ENCODE data around the gene NBEA.

Gene NBEA

DNA sequence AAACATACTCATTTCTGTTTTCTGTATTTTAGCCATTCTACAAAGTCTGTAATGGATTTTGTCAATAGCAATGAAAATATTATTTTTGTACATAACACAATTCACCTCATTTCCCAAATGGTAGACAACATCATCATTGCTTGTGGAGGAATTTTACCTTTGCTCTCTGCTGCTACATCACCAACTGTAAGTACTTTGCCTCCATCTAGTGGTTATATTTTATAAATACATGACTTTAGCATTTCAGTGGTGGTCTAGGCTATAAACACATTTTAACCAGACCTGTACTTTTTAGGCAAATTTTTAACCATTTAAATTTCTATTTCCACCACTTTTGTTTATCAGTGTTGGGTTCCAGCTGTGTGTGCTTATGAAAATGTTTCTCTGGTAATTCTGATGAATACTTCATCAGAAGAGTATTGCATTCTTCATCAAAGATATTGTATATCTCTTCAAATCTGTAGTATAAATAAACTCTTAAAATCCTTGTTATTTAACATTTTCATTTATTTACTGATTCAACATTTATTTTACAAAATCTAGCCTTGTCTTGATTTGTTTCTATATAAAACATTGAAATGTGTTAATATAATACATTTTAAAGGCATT lies 222.4 kb downstream of the NBEA start:
- no peak for DNase-seq (ENCODE audit: low read depth in 2 of 2)

DNA sequence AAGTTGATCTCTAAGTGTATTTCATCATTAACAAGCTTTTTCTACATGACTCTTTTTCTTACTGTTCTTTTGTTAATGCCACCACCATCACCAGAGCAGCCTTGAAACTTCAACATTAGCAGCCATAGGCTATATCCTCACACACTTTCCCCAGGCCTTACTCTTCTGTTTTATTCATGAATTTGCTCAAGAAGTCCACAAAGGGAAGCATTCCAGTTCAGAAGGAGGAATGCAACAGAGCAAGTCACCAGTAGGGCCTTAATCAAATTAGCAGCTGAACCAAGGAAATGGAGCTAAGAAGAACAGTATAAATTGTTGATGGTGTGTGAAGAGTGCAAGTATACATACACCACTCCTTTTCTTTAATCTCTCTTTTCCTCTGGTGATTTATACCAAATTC lies 223.1 kb downstream of the NBEA start:
- no peak for DNase-seq (ENCODE audit: low read depth in 2 of 2)

DNA sequence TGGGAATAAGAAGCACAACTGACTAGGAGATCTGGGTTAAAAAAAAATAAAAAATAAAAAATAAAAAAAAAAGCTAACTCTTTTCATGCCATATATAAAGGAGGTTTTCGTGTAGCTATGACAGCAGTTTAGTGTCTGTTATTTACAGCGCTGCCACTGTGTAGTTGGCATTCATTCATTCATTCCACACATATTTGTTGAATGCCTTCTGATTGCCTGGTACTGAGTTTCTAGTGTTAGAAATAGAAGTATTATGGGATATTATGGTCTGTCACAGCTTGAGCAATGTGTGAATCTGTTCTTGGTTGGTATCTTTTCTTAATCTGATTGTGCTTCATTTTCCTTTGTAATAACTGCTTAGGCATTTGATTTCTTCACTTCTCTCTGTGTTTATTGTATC lies 237.4 kb downstream of the NBEA start:
- no peak for DNase-seq (ENCODE audit: low read depth in 2 of 2)

DNA sequence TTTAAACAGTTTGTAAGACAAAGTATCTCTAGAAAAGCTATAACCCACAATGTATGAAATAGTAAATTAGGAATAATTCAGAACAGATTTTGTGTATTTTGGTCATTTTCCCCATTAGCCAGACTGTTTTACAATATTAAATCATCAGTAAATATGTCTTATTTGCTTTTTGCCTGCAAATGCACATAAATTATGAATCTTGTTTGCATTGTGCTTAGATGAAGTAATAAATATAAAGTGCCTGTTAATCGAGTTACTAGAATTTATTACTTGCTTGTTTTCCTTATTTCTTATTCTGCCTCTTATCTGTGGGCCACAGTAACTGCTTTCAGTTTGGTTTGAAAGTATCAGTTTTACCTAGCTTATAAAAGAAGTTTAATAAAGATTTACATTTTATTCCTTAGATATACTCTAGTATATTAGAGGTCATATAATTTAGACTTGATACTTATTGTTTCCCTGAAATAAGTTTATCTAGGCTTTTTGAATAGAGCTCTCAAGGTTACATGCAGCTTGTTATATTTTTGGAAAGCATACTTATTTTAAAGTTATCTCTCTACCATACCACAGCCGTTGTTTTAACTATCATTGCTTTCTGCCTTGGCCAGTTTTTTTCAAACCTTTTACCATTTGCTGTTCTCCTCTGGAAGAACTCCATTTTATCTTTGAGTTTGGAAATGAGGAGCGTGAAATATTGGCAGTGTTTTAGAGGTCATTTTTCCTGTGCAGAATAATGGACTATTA lies 238.0 kb downstream of the NBEA start:
- DNase-seq (ENCODE audit: low read depth in 2 of 2): no peak

DNA sequence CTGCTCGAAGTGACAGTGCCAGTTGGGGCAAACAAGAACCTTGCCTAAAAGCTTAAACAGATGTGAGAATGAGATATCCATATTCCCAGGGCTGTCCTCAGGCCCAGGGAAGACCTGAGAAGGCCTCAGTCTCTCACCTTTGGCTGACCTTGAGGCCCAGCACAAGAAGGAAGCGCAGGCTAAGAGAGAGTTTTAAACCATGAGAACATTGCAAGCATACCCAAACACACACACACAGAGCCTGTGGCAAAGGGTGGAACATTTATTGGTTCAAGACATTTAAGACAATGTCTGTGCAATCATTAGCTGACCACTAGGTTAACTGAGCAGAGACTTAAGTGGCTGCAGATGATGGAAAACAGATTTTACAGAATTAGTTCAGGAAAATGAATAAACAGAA lies 248.2 kb downstream of the NBEA start:
- DNase-seq (ENCODE audit: low read depth in 2 of 2): no peak

DNA sequence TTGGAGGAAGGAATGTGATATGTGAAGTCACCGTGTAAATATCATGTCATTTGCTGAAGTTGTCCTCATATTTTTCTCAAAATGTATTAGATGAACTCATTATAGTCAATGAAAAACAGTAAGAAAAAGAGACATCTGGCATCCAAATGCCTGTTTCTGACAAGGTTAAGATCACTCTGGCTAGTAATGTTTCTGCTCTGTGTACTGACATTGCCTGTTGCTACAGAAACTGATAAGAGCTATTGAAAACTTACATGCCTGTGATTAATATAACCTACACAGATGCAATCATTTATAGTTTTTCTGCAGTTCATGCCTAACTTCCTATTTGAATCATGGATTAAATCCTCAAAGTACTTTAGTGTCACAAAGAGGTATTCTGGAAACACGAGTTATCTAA lies 249.8 kb downstream of the NBEA start:
- DNase-seq (ENCODE audit: low read depth in 2 of 2): no peak

DNA sequence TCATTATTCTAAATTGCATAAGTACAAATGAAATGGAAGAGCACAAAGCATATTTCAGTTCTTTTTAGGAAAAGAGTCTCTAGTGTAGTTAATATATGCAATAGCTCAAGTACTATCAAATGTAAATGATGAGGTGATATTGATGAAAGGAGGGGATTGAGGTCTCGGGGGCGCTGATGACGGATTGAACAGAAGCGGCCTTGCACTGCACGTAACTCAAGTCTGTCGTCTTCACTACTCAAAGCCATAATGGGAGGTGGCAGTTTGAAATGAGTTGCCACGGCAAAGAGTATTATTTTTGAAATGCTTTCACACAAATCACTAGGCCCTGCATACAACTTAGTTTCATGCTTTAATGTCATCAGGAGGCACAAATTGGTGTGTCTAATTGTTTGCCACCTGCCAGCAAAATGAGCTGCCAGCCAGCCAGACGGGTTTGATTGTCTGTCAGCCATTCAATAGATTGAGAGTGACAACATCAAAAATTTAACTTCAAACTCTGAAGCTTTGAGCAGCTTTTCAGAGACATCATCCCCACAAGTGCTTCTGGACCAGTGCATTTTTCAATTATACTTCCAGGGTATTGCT lies 256.6 kb downstream of the NBEA start:
- DNase-seq (ENCODE audit: low read depth in 2 of 2): no peak

DNA sequence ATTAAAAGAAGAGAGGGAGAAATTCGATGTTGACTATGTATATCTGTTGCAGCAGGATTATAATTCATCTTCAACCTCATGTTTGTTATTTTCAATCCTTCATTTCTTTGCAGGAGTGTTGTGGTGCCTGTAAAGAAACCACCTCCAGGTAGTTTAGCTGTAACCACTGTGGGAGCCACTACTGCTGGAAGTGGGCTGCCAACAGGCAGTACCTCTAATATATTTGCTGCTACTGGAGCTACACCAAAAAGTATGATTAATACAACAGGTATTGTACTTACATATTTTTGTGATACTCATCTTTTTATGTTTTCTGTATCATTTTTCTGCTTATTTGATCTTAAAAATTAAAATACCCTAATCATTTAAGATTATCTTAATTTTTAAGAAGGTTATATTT lies 266.5 kb downstream of the NBEA start:
- DNase-seq (ENCODE audit: low read depth in 2 of 2): no peak

DNA sequence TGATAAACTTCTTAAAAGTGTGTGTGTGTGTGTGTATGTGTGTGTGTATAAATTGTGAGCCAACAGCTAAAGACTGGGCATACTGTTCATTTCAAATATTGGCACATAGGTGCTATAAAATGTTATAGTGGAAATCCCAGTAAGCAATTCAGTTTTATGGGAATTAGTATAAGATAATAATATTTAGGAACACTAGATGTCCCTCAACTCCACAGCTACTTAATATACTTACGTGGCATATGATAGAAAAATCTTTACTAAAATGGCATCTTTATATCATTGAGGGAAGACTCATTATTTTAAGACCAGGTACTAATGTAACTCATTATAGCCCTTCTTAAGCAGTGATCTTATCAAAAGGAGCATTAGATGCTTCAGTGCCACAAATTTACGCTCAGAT lies 268.2 kb downstream of the NBEA start:
- DNase-seq (ENCODE audit: low read depth in 2 of 2): no peak

DNA sequence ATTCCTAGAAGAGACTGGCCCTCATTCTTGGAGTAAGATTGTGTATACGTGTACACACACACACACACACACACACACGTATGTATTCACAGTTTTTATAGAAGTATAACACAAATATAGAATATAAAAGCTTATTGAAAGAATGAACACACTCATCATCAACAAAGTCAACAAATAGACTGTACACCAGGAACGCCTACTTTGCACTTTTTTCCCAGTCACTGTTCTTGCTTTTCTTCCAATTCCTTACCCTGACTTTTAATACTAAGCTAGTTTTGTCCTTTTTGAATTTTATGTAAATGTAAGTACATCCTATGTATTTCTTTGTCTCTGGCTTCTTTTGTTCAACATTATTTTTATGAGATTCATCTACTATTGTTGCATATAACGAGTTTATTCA lies 269.9 kb downstream of the NBEA start:
- no peak for DNase-seq (ENCODE audit: low read depth in 2 of 2)

DNA sequence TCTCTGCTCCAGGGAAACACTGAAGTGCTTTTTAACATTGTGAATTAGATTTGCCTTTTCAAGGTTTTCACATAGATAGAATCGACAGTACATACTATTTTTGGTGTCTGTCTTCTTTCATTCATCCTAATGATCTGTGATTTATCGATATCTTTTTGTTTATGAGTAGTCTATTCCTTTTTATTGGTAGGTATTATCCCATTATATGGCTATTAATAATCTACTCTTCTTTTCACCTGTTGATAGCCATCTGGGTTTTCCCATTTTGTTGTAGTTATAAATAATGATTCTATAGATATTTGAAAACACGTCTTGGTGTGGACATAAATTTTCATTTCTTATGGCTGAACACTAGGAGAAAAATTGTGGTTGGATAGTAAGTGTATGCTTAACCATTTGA lies 271.8 kb downstream of the NBEA start:
- DNase-seq (ENCODE audit: low read depth in 2 of 2): no peak

DNA sequence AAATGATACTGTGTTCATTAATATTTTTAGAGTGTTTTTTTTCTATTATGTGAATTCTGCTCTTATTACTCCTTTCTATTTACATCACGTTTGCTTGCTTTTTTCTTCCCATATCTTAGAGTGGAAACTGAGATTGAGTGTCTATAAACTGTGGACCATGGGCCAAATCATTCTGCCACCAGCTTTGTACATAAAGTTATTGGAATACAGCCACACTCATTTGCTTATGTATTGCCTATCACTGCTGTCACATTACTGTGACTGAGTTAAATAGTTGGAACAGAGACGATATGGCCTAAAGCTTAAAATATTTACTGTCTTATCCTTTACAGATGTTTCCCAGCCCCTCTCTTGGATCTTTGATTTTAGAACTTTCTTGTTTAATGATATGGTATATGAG lies 274.1 kb downstream of the NBEA start:
- DNase-seq (ENCODE audit: low read depth in 2 of 2): no peak

DNA sequence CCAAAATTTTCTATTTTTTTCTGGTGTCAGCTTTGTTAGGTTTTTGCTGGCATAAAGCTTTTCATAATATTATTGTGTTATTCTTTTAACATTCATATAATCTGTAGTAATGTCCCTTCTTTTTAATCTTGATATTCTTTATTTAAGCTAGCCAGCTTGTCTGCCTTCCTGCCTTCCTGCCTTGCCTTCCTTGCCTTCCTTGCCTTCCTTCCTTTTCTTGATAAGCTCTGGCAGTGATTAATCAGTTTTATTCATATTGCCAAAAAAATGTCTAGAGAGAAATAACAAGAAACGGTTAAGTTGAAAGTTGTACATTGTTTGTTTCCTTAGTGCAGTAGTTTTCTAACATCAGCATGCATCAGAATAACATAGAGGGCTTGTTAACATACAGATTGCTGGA lies 277.0 kb downstream of the NBEA start:
- DNase-seq (ENCODE audit: low read depth in 2 of 2): no peak

DNA sequence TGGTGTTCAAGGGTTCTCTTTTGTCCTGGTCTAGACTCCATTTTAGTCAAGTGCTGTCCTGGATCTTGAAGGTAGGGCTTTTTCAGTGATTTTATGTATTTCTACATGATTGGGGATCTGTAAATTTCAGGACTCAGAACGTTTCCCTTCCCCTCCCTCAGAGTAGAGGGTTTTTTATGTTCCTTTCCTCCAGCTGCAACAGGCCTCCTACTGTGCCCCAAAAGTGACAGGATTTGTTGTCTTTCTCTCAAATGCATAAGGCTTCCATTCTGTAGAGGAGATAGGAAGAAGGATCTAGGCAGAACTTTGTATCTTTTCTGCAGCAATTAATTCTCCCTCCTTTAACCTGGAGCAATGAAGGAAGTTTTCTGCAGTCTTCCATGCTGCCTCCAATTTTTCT lies 283.1 kb downstream of the NBEA start:
- no peak for DNase-seq (ENCODE audit: low read depth in 2 of 2)

DNA sequence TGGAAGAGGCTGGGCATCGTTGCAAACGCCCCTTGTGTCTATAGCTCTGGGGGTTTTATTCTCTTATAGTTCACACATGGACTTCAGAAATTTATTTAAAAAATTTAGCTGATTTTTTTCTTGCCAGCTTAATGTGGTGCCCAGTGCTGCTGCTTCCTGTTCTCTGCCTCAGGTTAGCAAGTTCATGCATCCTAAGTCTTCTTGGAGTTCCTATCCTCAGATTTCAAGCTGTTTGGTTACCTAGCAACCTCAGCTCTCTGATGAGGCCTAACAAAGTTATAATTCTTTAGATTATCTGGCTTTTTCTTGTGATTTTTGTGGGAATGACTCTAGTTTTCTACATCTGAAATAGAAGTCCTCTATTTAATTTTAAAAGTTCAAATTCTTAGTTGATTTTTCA lies 283.5 kb downstream of the NBEA start:
- DNase-seq (ENCODE audit: low read depth in 2 of 2): no peak

DNA sequence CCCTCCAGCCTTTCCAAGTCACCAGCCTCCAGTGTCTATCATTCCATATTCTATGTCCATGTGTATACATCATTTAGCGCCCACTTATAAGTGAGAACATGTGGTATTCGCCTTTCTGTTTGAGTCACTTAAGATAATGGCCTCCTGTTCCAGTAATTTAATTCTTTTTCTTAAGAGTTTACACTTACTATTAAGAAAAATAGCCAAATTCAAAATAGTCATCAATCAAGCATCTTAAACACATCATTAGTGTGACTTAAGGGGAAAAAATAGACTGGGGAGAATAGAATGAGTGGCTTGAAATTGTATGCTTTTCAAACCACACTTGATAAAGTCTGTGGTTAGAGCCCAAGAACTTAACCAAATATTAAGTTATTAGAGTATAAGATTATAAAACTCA lies 286.5 kb downstream of the NBEA start:
- DNase-seq (ENCODE audit: low read depth in 2 of 2): no peak

DNA sequence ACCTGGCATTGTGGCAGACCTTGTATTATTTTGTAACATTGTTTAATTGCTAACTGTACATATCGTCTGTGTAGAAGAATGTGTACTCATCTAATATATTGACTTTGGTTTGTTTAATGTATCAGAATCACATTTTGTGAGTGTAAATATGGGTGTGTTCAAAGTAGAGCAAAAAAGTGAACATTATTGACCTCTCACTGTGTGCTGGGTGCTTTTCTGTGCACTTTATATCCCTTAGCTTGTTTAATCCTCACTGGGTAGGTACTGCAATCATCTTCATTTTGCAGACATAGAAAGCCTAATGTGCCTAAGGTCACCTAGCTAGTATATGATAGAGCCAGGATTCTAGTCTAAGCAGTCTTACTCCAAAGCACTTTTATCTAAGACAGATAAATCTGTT lies 289.4 kb downstream of the NBEA start:
- no peak for DNase-seq (ENCODE audit: low read depth in 2 of 2)

DNA sequence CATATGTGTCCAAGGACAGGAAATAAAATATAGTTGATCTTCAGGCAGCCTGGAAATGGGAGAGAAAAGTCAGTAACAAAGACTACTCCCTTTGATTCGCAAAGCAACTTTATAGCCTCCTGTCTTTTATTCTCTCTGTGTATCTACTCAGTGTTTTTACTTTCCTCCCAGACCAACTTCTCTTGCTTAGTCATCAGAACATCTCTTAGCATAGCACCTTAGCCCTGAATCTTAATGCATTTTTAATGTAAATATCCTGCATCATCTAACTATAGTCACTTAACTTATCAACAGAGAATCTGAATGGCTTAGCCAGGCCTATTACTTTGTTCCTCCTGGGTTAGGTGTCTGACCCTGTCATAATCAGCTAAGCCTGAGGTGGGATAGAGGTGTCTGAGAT lies 296.2 kb downstream of the NBEA start:
- no peak for DNase-seq (ENCODE audit: low read depth in 2 of 2)

DNA sequence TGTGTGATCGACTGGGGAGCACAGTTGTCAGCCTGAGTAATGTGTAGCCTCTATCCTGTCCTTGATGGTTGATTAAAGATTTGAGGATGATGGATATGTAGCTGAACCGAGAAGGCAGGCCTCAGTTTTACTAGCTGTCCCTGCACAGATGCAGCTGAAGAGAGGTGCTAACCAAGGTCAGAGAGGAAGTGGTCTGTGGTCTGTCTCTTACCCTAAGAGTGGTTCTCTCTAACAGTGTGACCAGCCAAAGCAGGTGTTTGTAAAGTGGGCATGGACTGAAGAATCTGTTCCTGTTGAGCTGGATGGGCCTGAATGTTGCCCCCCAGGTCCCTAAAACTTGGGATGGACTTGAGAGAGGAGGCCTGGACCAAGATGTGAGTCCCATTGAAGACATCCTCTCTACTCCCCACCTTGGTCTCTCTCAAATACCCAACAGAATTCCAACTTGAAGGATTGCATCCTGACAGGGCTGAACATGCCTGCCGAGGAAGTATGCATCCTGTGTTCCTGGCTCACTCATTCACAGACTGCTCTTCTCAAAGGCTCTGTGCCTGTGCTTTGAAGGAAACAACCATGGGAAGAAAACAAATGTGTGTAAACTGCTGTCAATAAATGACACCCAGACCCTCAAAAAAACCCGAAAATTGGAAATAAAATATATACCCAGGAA lies 310.6 kb downstream of the NBEA start:
- DNase-seq (ENCODE audit: low read depth in 2 of 2): no peak

DNA sequence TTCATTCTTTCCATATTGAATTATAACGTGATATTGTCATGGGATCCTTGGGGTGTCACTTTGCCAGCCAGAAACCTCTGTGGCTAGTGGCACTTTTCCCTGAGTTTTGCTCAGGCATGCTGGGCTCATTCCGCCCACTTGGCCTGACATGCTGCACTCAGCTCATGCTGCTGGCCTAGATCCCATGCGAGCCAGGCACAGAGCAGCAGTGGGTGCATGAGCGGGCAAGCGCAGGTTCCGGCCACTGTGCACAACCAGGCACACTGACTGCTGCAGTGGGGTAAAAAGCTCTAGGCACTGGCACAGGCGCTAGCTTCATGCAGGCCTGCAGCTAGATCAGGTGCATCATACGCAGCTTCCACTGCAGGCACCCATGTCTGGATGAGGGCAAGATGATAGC lies 313.2 kb downstream of the NBEA start:
- no peak for DNase-seq (ENCODE audit: low read depth in 2 of 2)

DNA sequence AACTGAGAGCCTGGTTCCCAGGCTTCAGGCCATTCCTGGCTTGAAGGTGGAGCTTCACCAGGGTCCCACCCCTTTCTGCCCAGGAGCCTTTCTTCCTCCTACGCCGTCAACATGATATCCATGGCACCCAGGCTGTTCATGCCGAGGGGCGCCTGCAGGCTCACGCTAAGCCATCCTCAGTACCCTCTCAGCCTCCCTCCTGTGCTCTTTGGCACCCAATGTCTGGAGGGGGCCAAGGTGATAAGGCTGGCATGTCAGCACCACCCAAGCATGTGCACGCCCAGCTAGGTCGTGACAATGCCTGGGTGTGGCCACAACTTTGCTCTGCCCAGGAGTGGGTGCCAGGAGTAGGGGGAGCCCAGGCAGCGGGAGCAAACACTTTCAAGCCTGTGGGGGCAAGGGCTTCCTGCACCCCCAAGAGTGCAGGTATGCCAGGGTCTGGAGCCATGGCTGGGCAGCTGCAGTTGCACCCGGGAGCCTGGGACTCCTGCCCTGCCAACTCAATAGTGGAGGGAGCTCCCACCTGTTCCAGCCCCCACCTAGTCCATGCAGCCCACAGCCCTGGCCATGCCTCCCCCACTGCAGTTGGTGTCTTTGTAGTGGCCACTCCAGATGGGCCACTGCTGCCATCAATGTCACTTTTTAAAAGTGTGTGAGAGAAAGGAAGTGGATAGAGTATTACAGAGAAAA lies 314.5 kb downstream of the NBEA start:
- DNase-seq (ENCODE audit: low read depth in 2 of 2): no peak

DNA sequence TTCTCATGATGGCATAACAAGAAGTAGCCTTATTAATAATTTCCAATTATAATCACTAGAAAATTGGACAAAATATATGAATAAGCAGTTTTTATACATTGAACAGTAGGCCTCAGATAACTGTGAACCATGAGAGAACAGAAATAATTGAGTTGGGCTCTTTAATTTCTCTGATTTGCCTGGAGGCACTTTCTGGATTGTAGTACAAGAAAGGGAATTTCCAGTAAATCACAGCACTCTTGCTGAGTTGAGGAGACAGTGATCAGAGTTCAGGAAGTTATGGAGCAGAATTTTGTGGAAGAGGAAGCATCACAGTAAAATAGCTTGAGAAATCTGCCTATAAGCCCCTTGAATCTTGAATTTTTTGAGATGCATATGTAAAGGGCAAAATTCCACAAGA lies 318.2 kb downstream of the NBEA start:
- DNase-seq (ENCODE audit: low read depth in 2 of 2): no peak
